HCT116 (cell line): ENCODE results near the gene CXorf38.

Experiments
- CTCF ChIP-seq, 3 experiments: fragments of 200-600 bp in 1 of 3; sonication (generic) in 1 of 3; IDR thresholded peaks in 2 of 3; conservative IDR thresholded peaks in 1 of 3; 2 replicates each; pipeline ENCODE4 v1.5.1; 2012 to 2017; ENCODE audit warnings: low read depth in 2 of 3, low read length in 2 of 3, antibody characterized with exemption in 1 of 3, borderline replicate concordance in 1 of 3, control low read depth in 1 of 3, mild to moderate bottlenecking in 1 of 3, mixed read lengths in 1 of 3, mixed run types in 1 of 3, moderate library complexity in 1 of 3; ENCODE audit not compliant: insufficient read depth in 1 of 3
- EGR1 ChIP-seq: IDR thresholded peaks from 2 replicates; pipeline ENCODE4 v1.6.1; 2012; ENCODE audit warnings: low read depth
- EZH2 ChIP-seq: fragments of 200-600 bp; sonication (generic); IDR thresholded peaks from 2 replicates; pipeline ENCODE4 v1.6.1; 2017; ENCODE audit warnings: antibody characterized with exemption, mixed run types
- MAX ChIP-seq: IDR thresholded peaks from 2 replicates; pipeline ENCODE4 v1.6.1; 2012
- POLR2A ChIP-seq: IDR thresholded peaks from 2 replicates; pipeline ENCODE4 v1.7.0; 2011; ENCODE audit warnings: borderline replicate concordance; ENCODE audit not compliant: insufficient read depth, insufficient read length; ENCODE audit errors: extremely low read depth
- POLR2AphosphoS5 ChIP-seq: IDR thresholded peaks from 2 replicates; pipeline ENCODE4 v1.6.1; 2011; ENCODE audit warnings: mild to moderate bottlenecking, low read depth, low read length, moderate library complexity
- TF ChIP-seq, protein P1 (sequence below): IDR thresholded peaks from 2 replicates; pipeline ENCODE4 v1.6.1; 2012

DNA sequence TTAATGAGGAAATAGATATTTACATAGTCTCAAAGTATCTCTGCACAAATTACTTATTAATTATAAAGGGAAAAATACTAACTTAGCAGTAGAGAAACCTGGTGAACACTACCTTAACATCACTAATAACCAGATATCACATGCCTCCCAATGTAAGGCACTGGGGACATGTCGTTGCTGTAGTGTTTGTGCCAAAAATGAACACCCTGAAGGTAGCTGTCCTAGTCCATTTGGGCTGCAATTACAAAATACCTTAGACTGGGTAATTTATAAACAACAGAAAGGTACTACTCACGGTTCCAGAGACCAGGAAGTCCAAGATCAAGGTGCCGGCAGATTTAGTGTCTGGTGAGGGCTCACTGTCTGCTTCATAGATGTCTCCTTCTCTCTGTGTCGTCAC lies 34.9 kb downstream of the CXorf38 start:
- TF ChIP-seq POLR2A (no peak), CTCF (IDR thresholded peaks at IDR 0.05 in 2 of 3, conservative IDR thresholded peaks at IDR 0.05 in 1 of 3; ENCODE audit: borderline replicate concordance in 1 of 3, insufficient read depth in 1 of 3, low read depth in 2 of 3, low read length in 2 of 3) (no peak), EGR1 (no peak), EZH2 (no peak), POLR2AphosphoS5 (no peak), MAX (no peak)
- TF ChIP-seq, protein P1, sequence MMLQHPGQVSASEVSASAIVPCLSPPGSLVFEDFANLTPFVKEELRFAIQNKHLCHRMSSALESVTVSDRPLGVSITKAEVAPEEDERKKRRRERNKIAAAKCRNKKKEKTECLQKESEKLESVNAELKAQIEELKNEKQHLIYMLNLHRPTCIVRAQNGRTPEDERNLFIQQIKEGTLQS: no peak
